Esophagus muscularis mucosa (tissue), 4 donors: ENCODE results near the gene CYP24A1. TPM values are rescaled to one million over a fixed set of nuclear protein-coding genes. Genes with fewer than 3 reads are reported as not detected.

ENCODE experiments used
- DNase-seq: peaks from one replicate; pipeline ENCODE4 v3.0.0-alpha.2; 2017; ENCODE audit errors: extremely low spot score
- H3K27ac ChIP-seq, 4 donors: fragments of 200-600 bp; sonication (generic); replicated peaks in 1 of 4; 1 replicate in 3 of 4; 2 replicates in 1 of 4; pipeline ENCODE4 v1.5.1; 2016 to 2019; ENCODE audit warnings: mild to moderate bottlenecking in 1 of 4
- H3K27me3 ChIP-seq, 4 donors: fragments of 200-600 bp; sonication (generic); one replicate each; pipeline versions ENCODE4 v1.5.1 to v1.6.0; 2016 to 2019
- H3K36me3 ChIP-seq, 4 donors: fragments of 200-600 bp; sonication (generic); one replicate each; pipeline ENCODE4 v1.5.1; 2016 to 2019
- H3K4me1 ChIP-seq, 4 donors: fragments of 200-600 bp; sonication (generic); one replicate each; pipeline ENCODE4 v1.5.1; 2016 to 2019
- H3K4me3 ChIP-seq, 4 donors: fragments of 200-600 bp; sonication (generic); 1 replicate in 2 of 4; 2 replicates in 2 of 4; pipeline ENCODE4 v1.5.1; 2016 to 2019; ENCODE audit warnings: mild to moderate bottlenecking in 4 of 4, moderate library complexity in 1 of 4
- H3K9me3 ChIP-seq, 4 donors: fragments of 200-600 bp; sonication (generic); 1 replicate in 3 of 4; 2 replicates in 1 of 4; pipeline ENCODE4 v1.5.1; 2016 to 2019
- CTCF ChIP-seq, 3 experiments: fragments of 200-600 bp in 2 of 3; fragments of 450-650 bp in 1 of 3; sonication (generic) in 2 of 3; IDR thresholded peaks; one replicate each; pipeline ENCODE4 v1.5.1; 2017 to 2019; ENCODE audit warnings: antibody characterized with exemption in 3 of 3, mild to moderate bottlenecking in 2 of 3, moderate library complexity in 1 of 3
- EP300 ChIP-seq: sonication (generic); formaldehyde crosslinking; IDR thresholded peaks from one replicate; pipeline ENCODE4 v1.6.1; 2017; ENCODE audit warnings: antibody characterized with exemption
- POLR2A ChIP-seq: fragments of 450-650 bp; IDR thresholded peaks from one replicate; pipeline ENCODE4 v1.6.1; 2017; ENCODE audit warnings: antibody characterized with exemption, moderate library complexity, mild to moderate bottlenecking, low read depth
- POLR2AphosphoS5 ChIP-seq, 2 donors: sonication (generic); formaldehyde crosslinking; IDR thresholded peaks; one replicate each; pipeline ENCODE4 v1.6.1; 2017; ENCODE audit warnings: antibody characterized with exemption in 2 of 2
- WGBS: methylation state at CpG from one replicate; pipeline ENCODE4 v1.1.5; 2018; 5-methylcytosine and 5-hydroxymethylcytosine counted together
- intact Hi-C: fragments of 100-400 bp; cut with DNase I; formaldehyde crosslinking; loops from one replicate; pipeline ENCODE4 v1.15.1; 2023
- total RNA-seq, 4 donors: library from RNA; depleted of rRNA; stranded (reverse); fragments of >200 nt; gene quantifications; one replicate each; pipeline versions ENCODE4 v1.1.0 to v1.2.1, GENCODE V29; 2016

Gene CYP24A1
- total RNA-seq, 4 donors from 2014 or later = not detected

GRCh38 chr20:54140067-54140466 lies 33.7 kb downstream of the CYP24A1 start:
- no peak for DNase-seq
- intact Hi-C loops = no loop called here
- no peak for TF ChIP-seq CTCF (IDR thresholded peaks at IDR 0.05)
- no peak for TF ChIP-seq POLR2AphosphoS5 (IDR thresholded peaks at IDR 0.05)
- TF ChIP-seq POLR2A = no peak
- TF ChIP-seq EP300 = no peak
- H3K36me3 ChIP-seq = no peaks in the 10 kb centered on the region
- no peak overlapping the region for H3K27ac ChIP-seq
- 98% methylated on average over 6 of the region's 6 CpGs for WGBS
- H3K27me3 ChIP-seq = peaks cover 0 to 17% (median 0%) of the 10 kb centered on the region in 4 donors
- no peaks in the 10 kb centered on the region for H3K4me1 ChIP-seq
- H3K9me3 ChIP-seq = peaks cover 0 to 7% (median 3%) of the 10 kb centered on the region in 4 donors
- no peak overlapping the region for H3K4me3 ChIP-seq

GRCh38 chr20:54139188-54139587 lies 34.6 kb downstream of the CYP24A1 start:
- no peaks in the 10 kb centered on the region for H3K4me1 ChIP-seq
- no peak for TF ChIP-seq EP300
- TF ChIP-seq POLR2A = no peak
- TF ChIP-seq CTCF (IDR thresholded peaks at IDR 0.05) = no peak
- no peak for TF ChIP-seq POLR2AphosphoS5 (IDR thresholded peaks at IDR 0.05)
- no peak overlapping the region for H3K4me3 ChIP-seq
- peaks cover 0 to 17% (median 0%) of the 10 kb centered on the region in 4 donors for H3K27me3 ChIP-seq
- no peaks in the 10 kb centered on the region for H3K36me3 ChIP-seq
- DNase-seq = no peak
- 90% methylated on average over 7 of the region's 7 CpGs for WGBS
- peaks cover 0 to 7% (median 3%) of the 10 kb centered on the region in 4 donors for H3K9me3 ChIP-seq
- H3K27ac ChIP-seq = no peak overlapping the region
- intact Hi-C loops = no loop called here

GRCh38 chr20:54138427-54138826 lies 35.4 kb downstream of the CYP24A1 start:
- WGBS = 80% methylated on average over 2 of the region's 2 CpGs
- Histone ChIP-seq H3K9me3 (peaks cover 0 to 7% (median 3%) of the 10 kb centered on the region in 4 donors), H3K4me3 (no peak overlapping the region), H3K27me3 (peaks cover 0 to 17% (median 0%) of the 10 kb centered on the region in 4 donors), H3K36me3 (no peaks in the 10 kb centered on the region), H3K27ac (no peak overlapping the region), H3K4me1 (no peaks in the 10 kb centered on the region)
- no peak for TF ChIP-seq CTCF (IDR thresholded peaks at IDR 0.05)
- no peak for TF ChIP-seq POLR2A
- TF ChIP-seq POLR2AphosphoS5 (IDR thresholded peaks at IDR 0.05) = no peak
- TF ChIP-seq EP300 = no peak
- DNase-seq = no peak
- intact Hi-C loops = no loop called here

- no peaks in the 10 kb centered on the region for H3K36me3 ChIP-seq
- no peak overlapping the region for H3K27ac ChIP-seq
- DNase-seq = no peak
- H3K4me3 ChIP-seq = no peak overlapping the region
- TF ChIP-seq POLR2AphosphoS5 (IDR thresholded peaks at IDR 0.05) (no peak), POLR2A (no peak), EP300 (no peak), CTCF (IDR thresholded peaks at IDR 0.05) (no peak)
- intact Hi-C loops = no loop called here
- H3K27me3 ChIP-seq = peaks cover 0 to 17% (median 0%) of the 10 kb centered on the region in 4 donors
- WGBS = 78% methylated on average over 5 of the region's 5 CpGs
- H3K9me3 ChIP-seq = peaks cover 0 to 7% (median 3%) of the 10 kb centered on the region in 4 donors
- H3K4me1 ChIP-seq = no peaks in the 10 kb centered on the region
These were observed 36.7 kb downstream of the CYP24A1 start for GRCh38 chr20:54137115-54137514.
